Activated T-cell treated with anti-CD3 and anti-CD28 coated beads, Interleukin-2, amount 50 U/mL, for 72 hours (primary cell): ENCODE data around the gene HMCN2. TPM values are rescaled to one million over a fixed set of nuclear protein-coding genes. Genes with fewer than 3 reads are reported as not detected.
A peak's percentile ranks its signal among the peaks of the same experiment; 100 is the strongest.
"Not testable (repeated sequence)": the region's sequence is repeated elsewhere in the genome, so short reads cannot be mapped to it uniquely, and the experiment has no call there.

Experiments used
- ATAC-seq, 2 donors: fragments of 150-1000 bp; cut with Tn5 transposase; replicated peaks in 1 of 2; 2 replicates each; pipeline ENCODE4 v1.10.0; 2021; ENCODE audit warnings: moderate library complexity in 2 of 2, mild to moderate bottlenecking in 1 of 2
- DNase-seq, 2 donors: peaks; one replicate each; pipeline ENCODE4 v3.0.0; 2021 to 2022; ENCODE audit warnings: mixed read lengths in 1 of 2
- H3K27ac Mint-ChIP-seq: one replicate; pipeline ENCODE4 v1.8.0; 2022; ENCODE audit warnings: mild to moderate bottlenecking, moderate library complexity, mixed read lengths
- H3K27me3 Mint-ChIP-seq: one replicate; pipeline ENCODE4 v1.8.0; 2022; ENCODE audit warnings: low read depth, mixed read lengths
- H3K36me3 Mint-ChIP-seq, 2 donors: one replicate each; pipeline ENCODE4 v1.8.0; 2022; ENCODE audit warnings: mixed read lengths in 2 of 2, mild to moderate bottlenecking in 1 of 2; ENCODE audit not compliant: insufficient read depth in 2 of 2
- H3K4me1 Mint-ChIP-seq: one replicate; pipeline ENCODE4 v1.8.0; 2022; ENCODE audit warnings: low read depth, mixed read lengths
- H3K4me3 Mint-ChIP-seq, 2 donors: one replicate each; pipeline ENCODE4 v1.8.0; 2022; ENCODE audit warnings: mild to moderate bottlenecking in 2 of 2, mixed read lengths in 2 of 2, moderate library complexity in 2 of 2
- H3K9me3 Mint-ChIP-seq, 2 donors: one replicate each; pipeline ENCODE4 v1.8.0; 2022; ENCODE audit warnings: mixed read lengths in 2 of 2
- total RNA-seq, 2 donors: library from RNA; stranded (reverse); gene quantifications; one replicate each; pipeline ENCODE4 v1.2.3, GENCODE V29; 2022

Gene HMCN2
- total RNA-seq, 2 donors from 2014 or later: 0.12 to 0.17 TPM

GRCh38 chr9:130263601-130264413 lies 1.8 kb upstream of the HMCN2 start:
- peak in 1 of 2 donors; percentile 39 for ATAC-seq
- no peak overlapping the region for H3K4me3 Mint-ChIP-seq
- no peak overlapping the region for H3K27ac Mint-ChIP-seq
- H3K4me1 Mint-ChIP-seq: peaks cover 11% of the 10 kb centered on the region
- no peak for DNase-seq
- H3K9me3 Mint-ChIP-seq: no peaks in the 10 kb centered on the region
- peaks cover 0 to 1% of the 10 kb centered on the region in 2 donors for H3K36me3 Mint-ChIP-seq
- H3K27me3 Mint-ChIP-seq: peaks cover 81% of the 10 kb centered on the region

- no peaks in the 10 kb centered on the region for H3K9me3 Mint-ChIP-seq
- peak overlapping the region in 1 of 2 donors; percentile 18 for H3K4me3 Mint-ChIP-seq
- no peak for DNase-seq
- no peak overlapping the region for H3K27ac Mint-ChIP-seq
- peaks cover 79% of the 10 kb centered on the region for H3K27me3 Mint-ChIP-seq
- peaks cover 11% of the 10 kb centered on the region for H3K4me1 Mint-ChIP-seq
- no peak for ATAC-seq
- peaks cover 0 to 1% of the 10 kb centered on the region in 2 donors for H3K36me3 Mint-ChIP-seq
Measured at GRCh38 chr9:130264414-130265350, 878 bp upstream of the HMCN2 start.

GRCh38 chr9:130266236-130267098 lies 907 bp downstream of the HMCN2 start:
- Mint-ChIP-seq H3K4me3 (peak overlapping the region; percentile 32 to 52), H3K9me3 (no peaks in the 10 kb centered on the region), H3K36me3 (peaks cover 0 to 1% of the 10 kb centered on the region in 2 donors), H3K27me3 (peaks cover 87% of the 10 kb centered on the region), H3K4me1 (peaks cover 11% of the 10 kb centered on the region), H3K27ac (no peak overlapping the region)
- DNase-seq (no peak), ATAC-seq (no peak)

GRCh38 chr9:130267930-130268329 lies 2.4 kb downstream of the HMCN2 start:
- no peak for DNase-seq
- peaks cover 83% of the 10 kb centered on the region for H3K27me3 Mint-ChIP-seq
- no peak for ATAC-seq
- no peaks in the 10 kb centered on the region for H3K9me3 Mint-ChIP-seq
- no peak overlapping the region for H3K4me3 Mint-ChIP-seq
- H3K27ac Mint-ChIP-seq: no peak overlapping the region
- H3K4me1 Mint-ChIP-seq: peaks cover 11% of the 10 kb centered on the region
- peaks cover 0 to 1% of the 10 kb centered on the region in 2 donors for H3K36me3 Mint-ChIP-seq

- peaks cover 77% of the 10 kb centered on the region for H3K27me3 Mint-ChIP-seq
- H3K9me3 Mint-ChIP-seq: no peaks in the 10 kb centered on the region
- no peak overlapping the region for H3K4me3 Mint-ChIP-seq
- H3K4me1 Mint-ChIP-seq: peaks cover 11% of the 10 kb centered on the region
- no peak for ATAC-seq
- peaks cover 0 to 1% of the 10 kb centered on the region in 2 donors for H3K36me3 Mint-ChIP-seq
- no peak overlapping the region for H3K27ac Mint-ChIP-seq
- DNase-seq: no peak
Measured at GRCh38 chr9:130268521-130269211, 3.1 kb downstream of the HMCN2 start.

GRCh38 chr9:130271473-130271872 lies 5.9 kb downstream of the HMCN2 start:
- ATAC-seq (no peak), DNase-seq (no peak)
- Mint-ChIP-seq H3K27ac (no peak overlapping the region), H3K4me3 (no peak overlapping the region), H3K4me1 (peaks cover 9% of the 10 kb centered on the region), H3K9me3 (no peaks in the 10 kb centered on the region), H3K36me3 (peaks cover 0 to 1% of the 10 kb centered on the region in 2 donors), H3K27me3 (peaks cover 56% of the 10 kb centered on the region)

- DNase-seq: no peak
- H3K4me3 Mint-ChIP-seq: no peak overlapping the region
- peaks cover 22% of the 10 kb centered on the region for H3K27me3 Mint-ChIP-seq
- no peak for ATAC-seq
- peaks cover 0 to 2% of the 10 kb centered on the region in 2 donors for H3K36me3 Mint-ChIP-seq
- peaks cover 0 to 2% of the 10 kb centered on the region in 2 donors for H3K9me3 Mint-ChIP-seq
- no peaks in the 10 kb centered on the region for H3K4me1 Mint-ChIP-seq
- no peak overlapping the region for H3K27ac Mint-ChIP-seq
Measured at GRCh38 chr9:130275156-130275555, 9.6 kb downstream of the HMCN2 start.

GRCh38 chr9:130276121-130276520 lies 10.6 kb downstream of the HMCN2 start:
- H3K27ac Mint-ChIP-seq: no peak overlapping the region
- H3K9me3 Mint-ChIP-seq: peaks cover 0 to 2% of the 10 kb centered on the region in 2 donors
- no peak overlapping the region for H3K4me3 Mint-ChIP-seq
- no peak for ATAC-seq
- no peaks in the 10 kb centered on the region for H3K4me1 Mint-ChIP-seq
- no peak for DNase-seq
- peaks cover 12% of the 10 kb centered on the region for H3K27me3 Mint-ChIP-seq
- H3K36me3 Mint-ChIP-seq: peaks cover 0 to 2% of the 10 kb centered on the region in 2 donors

- Mint-ChIP-seq H3K36me3 (peaks cover 0 to 2% of the 10 kb centered on the region in 2 donors), H3K27me3 (peaks cover 5% of the 10 kb centered on the region), H3K4me1 (no peaks in the 10 kb centered on the region), H3K9me3 (peaks cover 0 to 2% of the 10 kb centered on the region in 2 donors), H3K27ac (no peak overlapping the region), H3K4me3 (no peak overlapping the region)
- ATAC-seq (no peak), DNase-seq (no peak)
Measured at GRCh38 chr9:130276955-130277354, 11.4 kb downstream of the HMCN2 start.

- H3K36me3 Mint-ChIP-seq, DNase-seq, H3K4me1 Mint-ChIP-seq, H3K9me3 Mint-ChIP-seq, H3K27me3 Mint-ChIP-seq, H3K4me3 Mint-ChIP-seq, ATAC-seq, H3K27ac Mint-ChIP-seq: not testable (repeated sequence)
Measured at GRCh38 chr9:130277525-130277924, 12.0 kb downstream of the HMCN2 start.

- H3K27ac Mint-ChIP-seq: no peak overlapping the region
- no peaks in the 10 kb centered on the region for H3K4me1 Mint-ChIP-seq
- DNase-seq (no peak), ATAC-seq (no peak)
- no peaks in the 10 kb centered on the region for H3K36me3 Mint-ChIP-seq
- no peak overlapping the region for H3K4me3 Mint-ChIP-seq
- peaks cover 9% of the 10 kb centered on the region for H3K27me3 Mint-ChIP-seq
- H3K9me3 Mint-ChIP-seq: no peaks in the 10 kb centered on the region
Measured at GRCh38 chr9:130283539-130284248, 18.1 kb downstream of the HMCN2 start.

GRCh38 chr9:130284249-130284625 lies 18.7 kb downstream of the HMCN2 start:
- H3K4me1 Mint-ChIP-seq: no peaks in the 10 kb centered on the region
- H3K4me3 Mint-ChIP-seq: no peak overlapping the region

More at GRCh38 chr9:130284249-130284625, 18.7 kb downstream of the HMCN2 start:
- no peaks in the 10 kb centered on the region for H3K9me3 Mint-ChIP-seq
- ATAC-seq: no peak
- H3K36me3 Mint-ChIP-seq: no peaks in the 10 kb centered on the region
- H3K27ac Mint-ChIP-seq: no peak overlapping the region
- DNase-seq: no peak
- H3K27me3 Mint-ChIP-seq: peaks cover 9% of the 10 kb centered on the region
